HG02840 (cell line): ENCODE measurements around the gene SLC17A9.
A peak's percentile ranks its signal among the peaks of the same experiment; 100 is the strongest.

Experiments
- ATAC-seq: cut with Tn5 transposase; IDR thresholded peaks from one replicate; pipeline ENCODE4 v1.9.1; 2021; ENCODE audit warnings: mild to moderate bottlenecking, moderate library complexity, moderate number of reproducible peaks; ENCODE audit not compliant: unreplicated experiment, low FRiP score

SLC17A9 gene

GRCh38 chr20:62937268-62938104 is 15.0 kb upstream of the SLC17A9 start:
- peak; percentile 88 for ATAC-seq

GRCh38 chr20:62938105-62938888 is 14.2 kb upstream of the SLC17A9 start, which contains the start of gene GID8:
Gene GID8, plus strand, starts transcription at chr20:62938147. Its CDS starts 3,356 bp downstream, at chr20:62941503.
- ATAC-seq, result peak; percentile 43

- no peak for ATAC-seq
These were observed 11.6 kb upstream of the SLC17A9 start for GRCh38 chr20:62940875-62941274.

- ATAC-seq, result no peak
These were observed 10.7 kb upstream of the SLC17A9 start for GRCh38 chr20:62941792-62942191.

GRCh38 chr20:62942456-62942855 is 10.1 kb upstream of the SLC17A9 start:
- no peak for ATAC-seq

GRCh38 chr20:62943396-62943795 is 9.1 kb upstream of the SLC17A9 start:
- no peak for ATAC-seq

GRCh38 chr20:62944184-62944583 is 8.3 kb upstream of the SLC17A9 start:
- no peak for ATAC-seq

- no peak for ATAC-seq
These were observed 7.8 kb upstream of the SLC17A9 start for GRCh38 chr20:62944746-62945145.

- ATAC-seq, result no peak
These were observed 6.7 kb upstream of the SLC17A9 start for GRCh38 chr20:62945771-62946339.

- ATAC-seq, result no peak
These were observed 5.6 kb upstream of the SLC17A9 start for GRCh38 chr20:62946918-62947317.

- ATAC-seq, result no peak
These were observed 4.8 kb upstream of the SLC17A9 start for GRCh38 chr20:62947532-62948300.

- no peak for ATAC-seq
These were observed 3.2 kb upstream of the SLC17A9 start for GRCh38 chr20:62949153-62949821.

- no peak for ATAC-seq
These were observed 2.5 kb upstream of the SLC17A9 start for GRCh38 chr20:62949962-62950361.

- ATAC-seq, result no peak
These were observed 1.8 kb upstream of the SLC17A9 start for GRCh38 chr20:62950741-62951140.

GRCh38 chr20:62951143-62951895 is 1.2 kb upstream of the SLC17A9 start:
- no peak for ATAC-seq

GRCh38 chr20:62951896-62952372 is 575 bp upstream of the SLC17A9 start:
- ATAC-seq, result no peak

GRCh38 chr20:62952968-62953838 is 694 bp downstream of the SLC17A9 start:
- no peak for ATAC-seq
